Erythroblast (primary cell): ENCODE results near the gene TIGD6.

Experiments
- GATA1 ChIP-seq: IDR thresholded peaks from 2 replicates; pipeline ENCODE4 v1.6.1; 2011; ENCODE audit warnings: low read depth, mild to moderate bottlenecking, control low read depth, low read length, moderate library complexity
- POLR2A ChIP-seq: IDR thresholded peaks from 2 replicates; pipeline ENCODE4 v1.6.1; 2011; ENCODE audit warnings: mild to moderate bottlenecking, low read length

DNA sequence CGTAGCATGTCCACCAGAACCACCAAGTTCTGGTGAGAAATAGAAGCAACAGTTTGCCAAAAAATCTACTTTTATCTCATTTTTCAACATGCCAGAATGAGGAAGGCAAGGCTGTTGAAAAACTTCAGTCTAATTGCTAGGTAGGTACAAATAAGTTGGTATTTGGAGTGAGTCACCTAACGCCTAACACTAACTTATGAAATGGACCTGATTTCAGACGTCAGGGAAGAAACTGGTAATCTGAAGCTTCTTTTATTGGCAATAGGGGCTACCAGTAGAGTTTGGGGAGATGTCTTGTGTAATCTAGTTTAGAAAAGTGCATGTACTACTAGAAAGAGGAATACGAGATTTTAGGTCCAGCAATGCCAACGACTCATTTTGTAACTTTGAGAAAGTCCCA lies 51.5 kb downstream of the TIGD6 start:
- TF ChIP-seq POLR2A (no peak), GATA1 (no peak)
